GM12878 (cell line): ENCODE results near the gene IL22RA2. TPM values are rescaled to one million over a fixed set of nuclear protein-coding genes. Genes with fewer than 3 reads are reported as not detected.

Experiments used
- BCL3 ChIP-seq: IDR thresholded peaks from 2 replicates; pipeline ENCODE4 v1.6.1; 2011; ENCODE audit warnings: borderline replicate concordance, low read depth, mild to moderate bottlenecking, moderate library complexity, low read length; ENCODE audit not compliant: insufficient read depth, poor library complexity, severe bottlenecking
- CBX3 ChIP-seq: fragments of 200-600 bp; sonication (generic); IDR thresholded peaks from 2 replicates; pipeline ENCODE4 v1.6.1; 2016; ENCODE audit warnings: low read depth, borderline replicate concordance
- CHD1 ChIP-seq: IDR thresholded peaks from 2 replicates; pipeline ENCODE4 v1.6.1; 2012; ENCODE audit warnings: low read depth, low read length, improper control_type of control experiment
- ETV6 ChIP-seq, 2 experiments: fragments of 450-650 bp in 1 of 2; IDR thresholded peaks in 1 of 2; conservative IDR thresholded peaks in 1 of 2; 2 replicates each; pipeline ENCODE4 v1.6.1; 2014; ENCODE audit warnings: antibody characterized with exemption in 1 of 2, borderline replicate concordance in 1 of 2, low read depth in 1 of 2, mild to moderate bottlenecking in 1 of 2, moderate library complexity in 1 of 2
- FOXM1 ChIP-seq: IDR thresholded peaks from 2 replicates; pipeline ENCODE4 v1.6.1; 2012; ENCODE audit warnings: low read depth, mild to moderate bottlenecking, inconsistent platforms, low read length, moderate library complexity
- JUNB ChIP-seq: IDR thresholded peaks from 2 replicates; pipeline ENCODE4 v1.6.1; 2016; ENCODE audit warnings: antibody characterized with exemption, mild to moderate bottlenecking
- MEF2A ChIP-seq: IDR thresholded peaks from 2 replicates; pipeline ENCODE4 v1.6.1; 2011; ENCODE audit warnings: low read depth, mild to moderate bottlenecking, low read length, moderate library complexity; ENCODE audit not compliant: insufficient read depth
- MLLT1 ChIP-seq: fragments of 450-650 bp; IDR thresholded peaks from 2 replicates; pipeline ENCODE4 v1.6.1; 2016; ENCODE audit warnings: mild to moderate bottlenecking
- NFIC ChIP-seq: IDR thresholded peaks from 2 replicates; pipeline ENCODE4 v1.6.1; 2012; ENCODE audit warnings: low read depth, mild to moderate bottlenecking, inconsistent platforms, low read length, moderate library complexity
- PAX8 ChIP-seq: fragments of 450-650 bp; IDR thresholded peaks from 2 replicates; pipeline ENCODE4 v1.6.1; 2017; ENCODE audit warnings: mild to moderate bottlenecking, moderate library complexity
- PKNOX1 ChIP-seq: fragments of 450-650 bp; IDR thresholded peaks from 2 replicates; pipeline ENCODE4 v1.6.1; 2016; ENCODE audit warnings: mild to moderate bottlenecking
- RELA ChIP-seq: fragments of 450-650 bp; IDR thresholded peaks from 2 replicates; pipeline ENCODE4 v1.8.0; 2014; ENCODE audit warnings: borderline replicate concordance; ENCODE audit not compliant: partially characterized antibody
- SMC3 ChIP-seq: IDR thresholded peaks from 2 replicates; pipeline ENCODE4 v1.6.1; 2011; ENCODE audit warnings: low read length, improper control_type of control experiment, borderline replicate concordance
- STAT1 ChIP-seq: fragments of 450-650 bp; conservative IDR thresholded peaks from 2 replicates; pipeline ENCODE4 v1.6.1; 2014; ENCODE audit warnings: antibody characterized with exemption, mild to moderate bottlenecking
- TBL1XR1 ChIP-seq: IDR thresholded peaks from 2 replicates; pipeline ENCODE4 v1.6.1; 2012; ENCODE audit warnings: low read depth, low read length, improper control_type of control experiment
- polyA plus RNA-seq, 11 experiments: library from polyadenylated mRNA; depleted of rRNA in 4 of 11; unstranded in 6 of 11; stranded (reverse) in 5 of 11; fragments of >200 nt; fragmentation: Nextera tagmentation in 4 of 11; fragmentation: Illumina TruSeq in 1 of 11; extraction: Ambion mirVana in 4 of 11; extraction: Trizol in 1 of 11; gene quantifications; 1 replicate in 1 of 11; 2 replicates in 10 of 11; pipeline versions ENCODE4 v1.2.1 to v1.2.3, GENCODE V29; 2011 to 2016; ENCODE audit warnings: inconsistent platforms in 2 of 11, missing spikeins in 2 of 11, low read depth in 1 of 11
- total RNA-seq, 4 experiments: library from RNA; depleted of rRNA in 3 of 4; stranded (reverse); fragments of >200 nt in 3 of 4; fragmentation: Illumina TruSeq in 1 of 4; extraction: Trizol in 1 of 4; gene quantifications; 2 replicates each; pipeline versions ENCODE4 v1.2.1 to v1.2.3, GENCODE V29; 2013 to 2021
- TF ChIP-seq, protein P1 (sequence below): IDR thresholded peaks from 2 replicates; pipeline ENCODE4 v1.6.1; 2012; ENCODE audit warnings: improper control_type of control experiment, low read depth, low read length; ENCODE audit not compliant: insufficient replicate concordance
- TF ChIP-seq, protein P2 (sequence below): fragments of 450-650 bp; IDR thresholded peaks from 2 replicates; pipeline ENCODE4 v1.6.1; 2017; ENCODE audit warnings: low read depth, mild to moderate bottlenecking, moderate library complexity

IL22RA2 gene
- total and polyA plus RNA-seq, 10 of the 15 experiments (the other 5 are each of a cell fraction or from before 2014, with no cell fraction given), result 0.05 to 0.22 (median 0.09) TPM; not detected in 3

DNA sequence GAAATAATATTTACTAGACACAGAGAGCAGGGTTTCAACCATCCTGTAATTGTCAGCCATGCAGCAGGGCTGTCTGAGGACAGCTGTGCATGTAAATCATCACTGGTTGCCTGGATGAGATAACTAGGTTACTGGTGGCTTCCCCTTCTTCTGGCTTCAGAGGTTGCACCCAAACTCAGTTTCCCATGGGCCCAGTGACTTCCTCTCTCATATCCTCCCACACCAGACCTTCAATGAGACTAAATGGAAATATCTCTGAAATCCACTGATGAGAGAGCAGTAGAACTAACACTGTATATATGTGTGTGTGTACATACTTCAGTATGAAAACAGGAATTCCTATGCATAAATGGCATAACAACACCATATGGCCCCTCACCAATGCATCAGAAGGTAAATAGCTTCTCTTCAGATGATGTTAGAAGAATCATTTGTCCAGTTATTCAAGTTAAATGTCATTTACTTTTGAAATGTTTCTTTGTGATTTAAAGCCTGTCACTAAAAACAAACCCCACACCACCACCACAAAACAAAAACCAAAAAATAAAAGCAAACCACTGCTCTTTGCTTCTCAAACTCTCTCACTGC is 77.7 kb downstream of the IL22RA2 start (continued):
- peak; percentile 54; the same call in 1 of the 2 replicates for TF ChIP-seq PKNOX1
- no peak for TF ChIP-seq CBX3
- TF ChIP-seq, protein P1, sequence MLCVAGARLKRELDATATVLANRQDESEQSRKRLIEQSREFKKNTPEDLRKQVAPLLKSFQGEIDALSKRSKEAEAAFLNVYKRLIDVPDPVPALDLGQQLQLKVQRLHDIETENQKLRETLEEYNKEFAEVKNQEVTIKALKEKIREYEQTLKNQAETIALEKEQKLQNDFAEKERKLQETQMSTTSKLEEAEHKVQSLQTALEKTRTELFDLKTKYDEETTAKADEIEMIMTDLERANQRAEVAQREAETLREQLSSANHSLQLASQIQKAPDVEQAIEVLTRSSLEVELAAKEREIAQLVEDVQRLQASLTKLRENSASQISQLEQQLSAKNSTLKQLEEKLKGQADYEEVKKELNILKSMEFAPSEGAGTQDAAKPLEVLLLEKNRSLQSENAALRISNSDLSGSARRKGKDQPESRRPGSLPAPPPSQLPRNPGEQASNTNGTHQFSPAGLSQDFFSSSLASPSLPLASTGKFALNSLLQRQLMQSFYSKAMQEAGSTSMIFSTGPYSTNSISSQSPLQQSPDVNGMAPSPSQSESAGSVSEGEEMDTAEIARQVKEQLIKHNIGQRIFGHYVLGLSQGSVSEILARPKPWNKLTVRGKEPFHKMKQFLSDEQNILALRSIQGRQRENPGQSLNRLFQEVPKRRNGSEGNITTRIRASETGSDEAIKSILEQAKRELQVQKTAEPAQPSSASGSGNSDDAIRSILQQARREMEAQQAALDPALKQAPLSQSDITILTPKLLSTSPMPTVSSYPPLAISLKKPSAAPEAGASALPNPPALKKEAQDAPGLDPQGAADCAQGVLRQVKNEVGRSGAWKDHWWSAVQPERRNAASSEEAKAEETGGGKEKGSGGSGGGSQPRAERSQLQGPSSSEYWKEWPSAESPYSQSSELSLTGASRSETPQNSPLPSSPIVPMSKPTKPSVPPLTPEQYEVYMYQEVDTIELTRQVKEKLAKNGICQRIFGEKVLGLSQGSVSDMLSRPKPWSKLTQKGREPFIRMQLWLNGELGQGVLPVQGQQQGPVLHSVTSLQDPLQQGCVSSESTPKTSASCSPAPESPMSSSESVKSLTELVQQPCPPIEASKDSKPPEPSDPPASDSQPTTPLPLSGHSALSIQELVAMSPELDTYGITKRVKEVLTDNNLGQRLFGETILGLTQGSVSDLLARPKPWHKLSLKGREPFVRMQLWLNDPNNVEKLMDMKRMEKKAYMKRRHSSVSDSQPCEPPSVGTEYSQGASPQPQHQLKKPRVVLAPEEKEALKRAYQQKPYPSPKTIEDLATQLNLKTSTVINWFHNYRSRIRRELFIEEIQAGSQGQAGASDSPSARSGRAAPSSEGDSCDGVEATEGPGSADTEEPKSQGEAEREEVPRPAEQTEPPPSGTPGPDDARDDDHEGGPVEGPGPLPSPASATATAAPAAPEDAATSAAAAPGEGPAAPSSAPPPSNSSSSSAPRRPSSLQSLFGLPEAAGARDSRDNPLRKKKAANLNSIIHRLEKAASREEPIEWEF, result peak; percentile 81
- no peak for TF ChIP-seq RELA
- 0 out of 2 replicates have a peak, but pooled peaks have one; percentile 30 for TF ChIP-seq PAX8
- peak; percentile 58 for TF ChIP-seq JUNB
- TF ChIP-seq MLLT1, result peak; percentile 55; the same call in 1 of the 2 replicates
- peak; percentile 93; the same call in 1 of the 2 replicates for TF ChIP-seq FOXM1
- TF ChIP-seq NFIC, result peak; percentile 84
- TF ChIP-seq ETV6 (conservative IDR thresholded peaks at IDR 0.05 in 1 of 2, IDR thresholded peaks at IDR 0.05 in 1 of 2; ENCODE audit: borderline replicate concordance in 1 of 2, low read depth in 1 of 2), result peak in 1 of 2 experiments; percentile 97; a peak in 2 of 4 replicates
- peak; percentile 73 for TF ChIP-seq MEF2A
- TF ChIP-seq STAT1, result no peak
- TF ChIP-seq, protein P2, sequence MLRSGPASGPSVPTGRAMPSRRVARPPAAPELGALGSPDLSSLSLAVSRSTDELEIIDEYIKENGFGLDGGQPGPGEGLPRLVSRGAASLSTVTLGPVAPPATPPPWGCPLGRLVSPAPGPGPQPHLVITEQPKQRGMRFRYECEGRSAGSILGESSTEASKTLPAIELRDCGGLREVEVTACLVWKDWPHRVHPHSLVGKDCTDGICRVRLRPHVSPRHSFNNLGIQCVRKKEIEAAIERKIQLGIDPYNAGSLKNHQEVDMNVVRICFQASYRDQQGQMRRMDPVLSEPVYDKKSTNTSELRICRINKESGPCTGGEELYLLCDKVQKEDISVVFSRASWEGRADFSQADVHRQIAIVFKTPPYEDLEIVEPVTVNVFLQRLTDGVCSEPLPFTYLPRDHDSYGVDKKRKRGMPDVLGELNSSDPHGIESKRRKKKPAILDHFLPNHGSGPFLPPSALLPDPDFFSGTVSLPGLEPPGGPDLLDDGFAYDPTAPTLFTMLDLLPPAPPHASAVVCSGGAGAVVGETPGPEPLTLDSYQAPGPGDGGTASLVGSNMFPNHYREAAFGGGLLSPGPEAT, result peak; percentile 80; the same call in 1 of the 2 replicates
- TF ChIP-seq TBL1XR1, result peak; percentile 78; the same call in 1 of the 2 replicates
- peak; percentile 37; the same call in 1 of the 2 replicates for TF ChIP-seq SMC3
- peak; percentile 99 for TF ChIP-seq BCL3
- 0 out of 2 replicates have a peak, but pooled peaks have one; percentile 35 for TF ChIP-seq CHD1
